ENCODE results near the gene RPL15.
"Not testable (repeated sequence)": the region's sequence is repeated elsewhere in the genome, so short reads cannot be mapped to it uniquely, and the experiment has no call there.

The RPL15 gene

DNA sequence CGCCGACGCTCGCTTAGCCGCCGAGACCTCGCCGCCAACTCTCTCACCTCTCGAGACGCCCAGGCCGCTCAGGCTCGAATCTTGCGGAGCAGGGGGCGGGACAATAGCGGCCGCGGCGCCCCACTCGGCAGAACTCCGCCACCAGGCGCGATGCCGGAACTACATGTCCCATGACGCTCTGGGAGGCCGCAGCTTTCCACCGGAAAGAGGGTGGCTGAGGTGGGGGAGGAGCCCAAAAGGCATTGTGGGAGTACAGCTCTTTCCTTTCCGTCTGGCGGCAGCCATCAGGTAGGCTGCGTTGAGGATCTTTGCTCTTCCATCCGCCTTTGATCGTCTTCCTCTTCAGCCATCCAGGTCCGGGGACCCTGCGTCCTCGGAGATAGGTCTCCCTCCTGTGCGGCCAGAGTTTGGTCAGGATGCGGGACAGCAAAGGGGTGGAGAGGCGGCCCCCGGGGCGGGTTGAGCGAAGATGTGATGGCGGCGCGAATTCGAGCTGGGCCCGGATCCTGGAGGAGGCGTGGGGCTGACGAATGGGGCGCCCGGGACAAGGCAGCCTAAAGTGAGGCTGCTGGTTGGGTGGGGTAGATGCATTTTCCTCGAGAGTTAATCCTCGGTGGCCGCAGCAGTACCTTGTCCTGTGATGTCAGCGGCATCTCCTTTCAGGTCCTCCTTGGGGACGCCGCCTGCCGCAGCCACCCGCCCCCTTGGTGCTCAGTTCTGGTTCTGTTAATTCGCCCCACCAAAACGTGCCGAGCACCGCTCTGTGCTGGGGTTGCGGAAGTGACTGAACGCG is at the start of gene RPL15, which contains the start of gene NKIRAS1:
TSS of gene RPL15 (plus strand) at position 247 of the 793 bp plus-strand sequence. CDS start 728 bp downstream, outside the sequence.
TSS of gene NKIRAS1 (minus strand) at position 105 of the 793 bp plus-strand sequence. CDS start 6,086 bp downstream, outside the sequence.
- Histone ChIP-seq H3K27me3 (ENCODE audit: control insufficient read depth, insufficient read depth, low read length) (no peaks in the 10 kb centered on the region), H3K36me3 (ENCODE audit: control insufficient read depth, insufficient read depth, low read length) (peaks cover 6% of the 10 kb centered on the region), H3K9ac (ENCODE audit: low read length) (peak within 1 kb of the TSS; percentile 91), H3K9me3 (ENCODE audit: control insufficient read depth, low read length) (no peaks in the 10 kb centered on the region), H3K4me3 (ENCODE audit: low read length) (peak within 1 kb of the TSS; percentile 87), H3K4me1 (ENCODE audit: control insufficient read depth, insufficient read depth, low read length) (peaks cover 17% of the 10 kb centered on the region)

DNA sequence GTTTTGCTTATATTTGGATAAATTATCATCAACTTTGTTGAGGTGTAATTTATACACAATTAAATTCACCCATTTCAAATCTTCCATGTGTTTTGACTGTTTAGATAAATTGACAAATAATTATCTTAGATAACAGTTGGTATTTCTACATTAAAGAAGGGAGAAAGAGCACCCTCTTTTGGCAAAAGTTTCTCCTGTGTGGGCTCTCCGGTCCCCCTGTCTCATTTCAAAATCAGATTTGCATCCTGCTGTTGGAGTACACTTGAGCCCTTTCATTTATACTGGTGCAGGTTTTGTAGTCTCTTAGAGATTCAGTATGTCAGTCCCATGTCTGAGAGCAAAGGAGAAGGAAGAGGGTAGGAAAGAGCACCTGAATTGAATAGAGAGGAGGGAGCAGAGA is 49.5 kb upstream of the RPL15 start:
- Histone ChIP-seq H3K9me3 (ENCODE audit: control insufficient read depth, low read length) (no peaks in the 10 kb centered on the region), H3K36me3 (ENCODE audit: control insufficient read depth, insufficient read depth, low read length) (no peaks in the 10 kb centered on the region), H3K27me3 (ENCODE audit: control insufficient read depth, insufficient read depth, low read length) (no peaks in the 10 kb centered on the region), H3K4me3 (ENCODE audit: low read length) (no peak overlapping the region), H3K4me1 (ENCODE audit: control insufficient read depth, insufficient read depth, low read length) (peaks cover 8% of the 10 kb centered on the region), H3K9ac (ENCODE audit: low read length) (no peak overlapping the region)

- Histone ChIP-seq H3K27me3 (ENCODE audit: control insufficient read depth, insufficient read depth, low read length) (no peaks in the 10 kb centered on the region), H3K4me3 (ENCODE audit: low read length) (no peak overlapping the region), H3K36me3 (ENCODE audit: control insufficient read depth, insufficient read depth, low read length) (no peaks in the 10 kb centered on the region), H3K9ac (ENCODE audit: low read length) (no peak overlapping the region), H3K9me3 (ENCODE audit: control insufficient read depth, low read length) (no peaks in the 10 kb centered on the region), H3K4me1 (ENCODE audit: control insufficient read depth, insufficient read depth, low read length) (peaks cover 8% of the 10 kb centered on the region)
Measured at GRCh38 chr3:23867838-23868237, 49.1 kb upstream of the RPL15 start.

- Histone ChIP-seq H3K9me3 (ENCODE audit: control insufficient read depth, low read length) (no peaks in the 10 kb centered on the region), H3K27me3 (ENCODE audit: control insufficient read depth, insufficient read depth, low read length) (no peaks in the 10 kb centered on the region), H3K36me3 (ENCODE audit: control insufficient read depth, insufficient read depth, low read length) (no peaks in the 10 kb centered on the region), H3K9ac (ENCODE audit: low read length) (no peak overlapping the region), H3K4me3 (ENCODE audit: low read length) (no peak overlapping the region), H3K4me1 (ENCODE audit: control insufficient read depth, insufficient read depth, low read length) (peaks cover 8% of the 10 kb centered on the region)
Measured at GRCh38 chr3:23869977-23870662, 46.8 kb upstream of the RPL15 start.

DNA sequence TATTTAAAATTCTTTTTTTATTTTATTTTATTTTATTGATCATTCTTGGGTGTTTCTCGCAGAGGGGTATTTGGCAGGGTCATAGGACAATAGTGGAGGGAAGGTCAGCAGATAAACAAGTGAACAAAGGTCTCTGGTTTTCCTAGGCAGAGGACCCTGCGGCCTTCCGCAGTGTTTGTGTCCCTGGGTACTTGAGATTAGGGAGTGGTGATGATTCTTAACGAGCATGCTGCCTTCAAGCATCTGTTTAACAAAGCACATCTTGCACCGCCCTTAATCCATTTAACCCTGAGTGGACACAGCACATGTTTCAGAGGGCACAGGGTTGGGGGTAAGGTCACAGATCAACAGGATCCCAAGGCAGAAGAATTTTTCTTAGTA is 46.3 kb upstream of the RPL15 start:
- not testable (repeated sequence) for H3K4me3 ChIP-seq (ENCODE audit: low read length); H3K9ac ChIP-seq (ENCODE audit: low read length); H3K36me3 ChIP-seq (ENCODE audit: control insufficient read depth, insufficient read depth, low read length); H3K9me3 ChIP-seq (ENCODE audit: control insufficient read depth, low read length); H3K4me1 ChIP-seq (ENCODE audit: control insufficient read depth, insufficient read depth, low read length); H3K27me3 ChIP-seq (ENCODE audit: control insufficient read depth, insufficient read depth, low read length)

DNA sequence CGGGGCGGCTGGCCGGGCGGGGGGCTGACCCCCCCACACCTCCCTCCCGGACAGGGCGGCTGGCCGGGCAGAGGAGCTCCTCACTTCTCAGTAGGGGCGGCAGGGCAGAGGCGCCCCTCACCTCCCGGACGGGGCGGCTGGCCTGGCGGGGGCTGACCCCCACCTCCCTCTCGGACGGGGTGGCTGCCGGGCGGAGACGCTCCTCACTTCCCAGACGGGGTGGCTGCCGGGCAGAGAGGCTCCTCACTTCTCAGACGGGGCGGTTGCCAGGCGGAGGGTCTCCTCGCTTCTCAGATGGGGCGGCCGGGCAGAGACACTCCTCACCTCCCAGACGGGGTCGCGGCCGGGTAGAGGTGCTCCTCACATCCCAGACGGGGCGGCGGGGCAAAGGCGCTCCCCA is 45.6 kb upstream of the RPL15 start:
- not testable (repeated sequence) for H3K9ac ChIP-seq (ENCODE audit: low read length); H3K4me1 ChIP-seq (ENCODE audit: control insufficient read depth, insufficient read depth, low read length); H3K36me3 ChIP-seq (ENCODE audit: control insufficient read depth, insufficient read depth, low read length); H3K27me3 ChIP-seq (ENCODE audit: control insufficient read depth, insufficient read depth, low read length); H3K9me3 ChIP-seq (ENCODE audit: control insufficient read depth, low read length); H3K4me3 ChIP-seq (ENCODE audit: low read length)

- H3K9ac ChIP-seq (ENCODE audit: low read length): no peak overlapping the region
- H3K9me3 ChIP-seq (ENCODE audit: control insufficient read depth, low read length): no peaks in the 10 kb centered on the region
- H3K36me3 ChIP-seq (ENCODE audit: control insufficient read depth, insufficient read depth, low read length): no peaks in the 10 kb centered on the region
- H3K4me1 ChIP-seq (ENCODE audit: control insufficient read depth, insufficient read depth, low read length): no peaks in the 10 kb centered on the region
- no peaks in the 10 kb centered on the region for H3K27me3 ChIP-seq (ENCODE audit: control insufficient read depth, insufficient read depth, low read length)
- no peak overlapping the region for H3K4me3 ChIP-seq (ENCODE audit: low read length)
Measured at GRCh38 chr3:23872330-23872729, 44.6 kb upstream of the RPL15 start.

DNA sequence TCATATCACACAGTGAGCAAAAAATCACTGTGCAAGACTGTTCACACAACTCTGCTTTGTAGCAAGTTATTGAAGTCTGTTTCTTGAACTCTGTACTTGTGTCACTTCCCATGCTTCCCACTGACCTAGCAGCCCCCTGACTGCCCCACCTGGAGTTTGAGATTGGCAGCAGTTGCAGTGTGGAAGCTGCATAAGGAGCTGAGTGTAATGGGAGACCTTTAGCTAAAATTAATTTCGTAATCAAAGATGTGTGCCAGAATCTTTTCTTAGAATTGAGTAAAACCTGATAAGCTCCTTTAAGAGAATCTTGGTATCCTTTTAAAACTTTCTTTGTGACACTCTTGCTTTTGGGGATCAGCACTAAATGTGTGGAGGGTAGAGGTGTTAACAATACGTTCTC is 43.0 kb upstream of the RPL15 start:
- Histone ChIP-seq H3K27me3 (ENCODE audit: control insufficient read depth, insufficient read depth, low read length) (no peaks in the 10 kb centered on the region), H3K9me3 (ENCODE audit: control insufficient read depth, low read length) (no peaks in the 10 kb centered on the region), H3K9ac (ENCODE audit: low read length) (no peak overlapping the region), H3K4me1 (ENCODE audit: control insufficient read depth, insufficient read depth, low read length) (no peaks in the 10 kb centered on the region), H3K4me3 (ENCODE audit: low read length) (no peak overlapping the region), H3K36me3 (ENCODE audit: control insufficient read depth, insufficient read depth, low read length) (no peaks in the 10 kb centered on the region)

DNA sequence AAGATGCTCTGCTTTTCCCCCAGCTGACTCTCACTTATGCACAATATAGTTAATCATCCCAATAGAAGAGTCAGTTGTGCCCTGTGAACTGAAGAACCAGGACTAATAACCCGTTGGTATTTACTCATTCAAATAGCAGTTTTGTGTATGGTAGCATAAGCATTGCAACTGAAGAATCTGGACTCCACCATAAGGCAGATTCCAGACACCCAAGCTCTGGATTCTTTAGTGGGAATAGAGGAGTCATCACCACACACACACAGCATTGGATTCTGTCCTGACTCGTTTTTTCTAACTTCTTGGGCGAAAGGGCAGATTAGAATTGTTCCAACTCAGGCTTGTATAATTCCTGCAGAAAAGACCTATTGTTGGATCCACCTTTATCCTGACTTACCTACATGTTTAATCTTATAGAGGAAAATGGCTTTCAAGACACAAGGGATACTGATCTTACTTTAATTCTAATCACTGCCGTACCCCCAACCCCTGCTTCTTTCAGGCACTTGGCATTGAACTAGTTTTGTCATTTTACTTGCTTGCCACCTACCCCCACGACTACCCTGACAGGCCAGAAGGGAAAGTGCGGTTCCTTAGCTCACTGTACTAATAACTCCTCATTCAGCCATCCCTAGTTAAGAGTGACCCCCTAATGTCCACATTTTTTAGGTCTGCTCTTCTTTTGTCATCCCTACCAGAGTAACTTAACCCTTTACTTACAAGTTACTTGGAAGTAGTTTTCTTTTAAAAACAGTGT is 42.4 kb upstream of the RPL15 start:
- H3K4me3 ChIP-seq (ENCODE audit: low read length): no peak overlapping the region
- H3K9me3 ChIP-seq (ENCODE audit: control insufficient read depth, low read length): no peaks in the 10 kb centered on the region
- no peaks in the 10 kb centered on the region for H3K27me3 ChIP-seq (ENCODE audit: control insufficient read depth, insufficient read depth, low read length)
- no peak overlapping the region for H3K9ac ChIP-seq (ENCODE audit: low read length)
- H3K4me1 ChIP-seq (ENCODE audit: control insufficient read depth, insufficient read depth, low read length): no peaks in the 10 kb centered on the region
- H3K36me3 ChIP-seq (ENCODE audit: control insufficient read depth, insufficient read depth, low read length): no peaks in the 10 kb centered on the region

GRCh38 chr3:23875113-23875725 is 41.7 kb upstream of the RPL15 start:
- no peaks in the 10 kb centered on the region for H3K9me3 ChIP-seq (ENCODE audit: control insufficient read depth, low read length)
- H3K27me3 ChIP-seq (ENCODE audit: control insufficient read depth, insufficient read depth, low read length): no peaks in the 10 kb centered on the region
- no peak overlapping the region for H3K4me3 ChIP-seq (ENCODE audit: low read length)
- H3K4me1 ChIP-seq (ENCODE audit: control insufficient read depth, insufficient read depth, low read length): no peaks in the 10 kb centered on the region
- H3K36me3 ChIP-seq (ENCODE audit: control insufficient read depth, insufficient read depth, low read length): no peaks in the 10 kb centered on the region
- no peak overlapping the region for H3K9ac ChIP-seq (ENCODE audit: low read length)

DNA sequence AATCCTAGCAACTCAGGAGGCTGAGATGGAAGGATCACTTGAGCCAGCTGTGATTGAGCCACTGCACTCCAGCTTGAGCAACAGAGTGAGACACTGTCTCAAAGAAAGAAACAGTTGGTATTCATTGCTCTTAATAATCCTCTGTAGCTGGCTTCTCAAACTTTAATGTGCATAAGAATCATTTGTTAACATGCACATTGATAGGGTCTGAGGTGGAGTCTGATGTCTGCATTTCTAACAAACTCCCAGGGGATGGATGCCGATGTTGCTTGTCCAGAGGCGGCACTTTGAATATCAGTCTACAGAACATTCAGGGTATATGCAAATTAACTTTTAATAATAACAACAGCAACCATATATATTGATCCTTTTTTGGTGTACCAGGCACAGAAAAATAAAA is 40.0 kb upstream of the RPL15 start:
- no peaks in the 10 kb centered on the region for H3K4me1 ChIP-seq (ENCODE audit: control insufficient read depth, insufficient read depth, low read length)
- no peak overlapping the region for H3K9ac ChIP-seq (ENCODE audit: low read length)

More for the DNA sequence above, 40.0 kb upstream of the RPL15 start:
- Histone ChIP-seq H3K4me3 (ENCODE audit: low read length) (no peak overlapping the region), H3K9me3 (ENCODE audit: control insufficient read depth, low read length) (no peaks in the 10 kb centered on the region), H3K36me3 (ENCODE audit: control insufficient read depth, insufficient read depth, low read length) (no peaks in the 10 kb centered on the region), H3K27me3 (ENCODE audit: control insufficient read depth, insufficient read depth, low read length) (no peaks in the 10 kb centered on the region)

Data from mucosa of stomach (tissue), 1 donor.